GM12891 (cell line): Measurements from ENCODE around the gene ROR1.
A peak's percentile ranks its signal among the peaks of the same experiment; 100 is the strongest.

Source experiments
- DNase-seq: peaks from one replicate; pipeline ENCODE4 v3.0.0; 2011; ENCODE audit warnings: low spot score; ENCODE audit not compliant: insufficient read length
- FAIRE-seq: peaks from 2 replicates; lab custom pipeline; 2011; peaks lifted over from hg19 to GRCh38; lab: Jason Lieb, UNC
- PAX5 ChIP-seq: IDR thresholded peaks from 2 replicates; pipeline ENCODE4 v1.6.1; 2011; ENCODE audit warnings: low read length, moderate library complexity, mild to moderate bottlenecking; ENCODE audit not compliant: insufficient read depth, severe bottlenecking
- POLR2A ChIP-seq: IDR thresholded peaks from 2 replicates; pipeline ENCODE4 v1.6.1; 2011; ENCODE audit warnings: low read depth, low read length, control low read depth
- POLR2AphosphoS5 ChIP-seq: IDR thresholded peaks from 2 replicates; pipeline ENCODE4 v1.6.1; 2011; ENCODE audit warnings: low read depth, low read length, control low read depth
- POU2F2 ChIP-seq: IDR thresholded peaks from 2 replicates; pipeline ENCODE4 v1.6.1; 2011; ENCODE audit warnings: low read depth, mild to moderate bottlenecking, control low read depth, low read length, moderate library complexity
- SPI1 ChIP-seq: IDR thresholded peaks from 2 replicates; pipeline ENCODE4 v1.6.1; 2011; ENCODE audit warnings: low read depth, low read length, control low read depth
- TAF1 ChIP-seq: IDR thresholded peaks from 2 replicates; pipeline ENCODE4 v1.6.1; 2011; ENCODE audit warnings: low read depth, low read length, control low read depth

The ROR1 gene

DNA sequence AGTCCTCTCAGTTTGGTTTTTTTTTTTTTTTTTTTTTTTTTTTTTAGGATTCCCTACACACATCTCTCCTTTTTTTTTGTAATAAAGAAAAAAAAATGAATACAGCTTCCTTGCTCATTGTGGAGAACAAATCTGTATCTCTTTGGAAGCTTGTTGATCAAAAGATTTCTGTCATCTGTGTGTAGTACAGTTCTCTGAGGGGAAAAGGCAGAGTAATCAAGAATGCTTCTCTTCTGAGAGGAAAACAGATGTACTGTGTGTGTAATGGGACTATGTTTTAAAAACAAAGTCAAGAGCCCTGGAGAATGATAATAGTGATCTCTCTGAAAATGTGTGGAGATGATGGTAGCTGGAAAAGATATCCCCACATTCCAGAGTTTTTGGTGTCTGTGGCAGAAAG lies 16.5 kb upstream of the ROR1 start:
- no peak for FAIRE-seq
- DNase-seq, result no peak
- TF ChIP-seq SPI1 (no peak), PAX5 (no peak), TAF1 (no peak), POLR2A (no peak)

DNA sequence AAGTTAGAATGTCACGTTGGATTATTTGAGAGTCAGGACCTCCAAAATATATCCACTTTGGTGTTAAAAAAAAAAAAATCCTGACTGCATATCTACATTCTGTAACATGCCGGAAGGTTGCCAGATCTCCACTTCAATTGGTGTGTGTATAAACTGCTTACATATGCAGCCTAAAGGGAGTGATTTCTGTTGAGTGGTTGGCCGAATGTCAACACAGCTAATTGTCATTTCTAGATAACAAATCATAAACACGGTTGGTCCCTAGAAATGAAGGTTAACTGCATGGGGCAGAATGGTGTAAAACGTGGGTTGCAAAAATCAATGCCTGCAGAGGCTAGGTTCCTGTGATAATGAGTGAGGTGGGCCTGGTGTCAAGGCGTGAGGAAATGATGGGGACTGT lies 15.0 kb upstream of the ROR1 start:
- TF ChIP-seq PAX5 (no peak), TAF1 (no peak), POLR2A (no peak), POLR2AphosphoS5 (no peak), POU2F2 (no peak), SPI1 (no peak)
- FAIRE-seq (no peak), DNase-seq (no peak)

DNA sequence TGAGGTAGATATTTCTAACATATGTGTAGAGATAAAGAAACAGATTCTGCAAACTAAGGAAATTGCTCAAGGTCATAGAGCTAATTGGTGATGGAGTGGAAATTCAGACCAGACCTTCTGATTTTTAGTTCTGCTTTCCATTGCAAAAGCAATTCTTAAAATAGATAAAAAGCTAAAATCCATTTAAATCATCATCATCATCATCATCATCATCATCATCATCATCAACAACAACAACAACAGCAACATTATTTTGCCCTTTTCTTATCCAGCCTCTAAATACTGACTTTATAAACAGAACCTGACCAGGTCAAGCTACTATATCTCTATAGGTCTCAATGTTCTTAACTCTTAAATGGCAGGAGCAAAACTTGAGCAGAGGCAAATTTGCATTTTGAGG lies 14.0 kb upstream of the ROR1 start:
- TF ChIP-seq PAX5 (no peak), POLR2AphosphoS5 (no peak), POU2F2 (no peak), POLR2A (no peak), SPI1 (no peak), TAF1 (no peak)
- FAIRE-seq, result no peak
- no peak for DNase-seq

DNA sequence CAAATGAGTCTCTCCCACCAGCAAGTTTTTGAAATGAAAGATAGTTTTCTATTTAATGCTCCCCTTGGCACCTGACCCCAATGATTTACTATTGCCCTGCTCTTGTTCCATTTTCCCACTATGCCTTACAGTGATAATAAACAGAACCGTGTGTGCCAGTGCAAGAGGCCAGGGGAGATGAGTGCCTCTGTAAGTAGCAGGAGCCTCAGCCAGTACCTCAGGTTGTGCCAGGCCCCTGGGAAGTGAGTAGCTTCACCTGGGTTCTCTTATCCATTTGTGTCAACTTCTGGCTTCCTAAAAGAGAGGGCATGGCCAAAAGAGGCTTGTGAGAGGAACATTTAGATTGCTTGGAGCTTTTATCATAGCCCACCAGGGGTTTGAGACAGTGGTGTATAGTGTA lies 3.4 kb upstream of the ROR1 start:
- DNase-seq (no peak), FAIRE-seq (no peak)
- TF ChIP-seq POU2F2 (no peak), POLR2AphosphoS5 (no peak), SPI1 (no peak), POLR2A (no peak), PAX5 (no peak), TAF1 (no peak)

DNA sequence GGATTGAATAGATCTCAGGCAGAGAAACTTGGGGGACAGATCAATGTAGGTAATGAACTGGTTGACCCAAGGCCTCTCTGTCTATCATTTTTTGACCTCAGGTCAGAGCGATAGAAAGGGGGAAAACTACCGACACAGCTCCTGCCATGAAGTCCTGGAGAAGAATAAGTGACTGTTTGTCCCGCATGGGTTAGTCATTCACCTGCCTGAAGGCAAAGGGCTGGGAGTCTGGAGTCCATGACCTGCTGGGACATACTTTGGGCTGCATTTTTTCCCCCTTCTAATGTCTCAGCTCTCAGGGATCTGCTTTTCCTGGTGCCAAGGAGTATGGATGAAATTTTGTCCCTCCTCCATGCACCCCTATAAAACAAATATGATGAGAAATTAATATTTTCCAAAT lies 1.6 kb upstream of the ROR1 start:
- DNase-seq (no peak), FAIRE-seq (no peak)
- TF ChIP-seq POLR2A (no peak), POU2F2 (no peak)

DNA sequence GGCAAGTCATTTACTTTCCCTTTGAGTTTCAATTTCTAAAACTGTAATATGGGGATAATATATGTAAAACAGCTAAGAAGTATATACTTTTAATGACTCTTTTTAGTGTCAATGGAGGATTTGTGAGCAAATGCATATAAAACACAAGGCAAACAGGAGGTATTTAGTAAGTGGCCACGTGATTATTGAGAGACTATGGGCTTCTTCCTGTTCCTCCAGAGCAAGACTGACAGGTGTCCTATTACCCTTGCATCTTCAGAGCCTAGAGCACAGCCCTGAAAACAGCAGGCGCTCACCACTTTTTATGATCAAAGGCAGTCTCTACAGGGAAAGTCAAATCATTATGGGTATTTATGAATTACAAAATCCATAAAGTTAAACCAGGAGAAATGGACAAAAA lies 941 bp upstream of the ROR1 start:
- DNase-seq (no peak), FAIRE-seq (peak; percentile 23)
- TF ChIP-seq POLR2A (no peak), POLR2AphosphoS5 (no peak), SPI1 (no peak), PAX5 (no peak), POU2F2 (no peak)

GRCh38 chr1:63773496-63773814 lies 362 bp upstream of the ROR1 start:
- no peak for DNase-seq
- FAIRE-seq, result no peak
- TF ChIP-seq PAX5 (no peak), POLR2A (no peak), SPI1 (no peak)

DNA sequence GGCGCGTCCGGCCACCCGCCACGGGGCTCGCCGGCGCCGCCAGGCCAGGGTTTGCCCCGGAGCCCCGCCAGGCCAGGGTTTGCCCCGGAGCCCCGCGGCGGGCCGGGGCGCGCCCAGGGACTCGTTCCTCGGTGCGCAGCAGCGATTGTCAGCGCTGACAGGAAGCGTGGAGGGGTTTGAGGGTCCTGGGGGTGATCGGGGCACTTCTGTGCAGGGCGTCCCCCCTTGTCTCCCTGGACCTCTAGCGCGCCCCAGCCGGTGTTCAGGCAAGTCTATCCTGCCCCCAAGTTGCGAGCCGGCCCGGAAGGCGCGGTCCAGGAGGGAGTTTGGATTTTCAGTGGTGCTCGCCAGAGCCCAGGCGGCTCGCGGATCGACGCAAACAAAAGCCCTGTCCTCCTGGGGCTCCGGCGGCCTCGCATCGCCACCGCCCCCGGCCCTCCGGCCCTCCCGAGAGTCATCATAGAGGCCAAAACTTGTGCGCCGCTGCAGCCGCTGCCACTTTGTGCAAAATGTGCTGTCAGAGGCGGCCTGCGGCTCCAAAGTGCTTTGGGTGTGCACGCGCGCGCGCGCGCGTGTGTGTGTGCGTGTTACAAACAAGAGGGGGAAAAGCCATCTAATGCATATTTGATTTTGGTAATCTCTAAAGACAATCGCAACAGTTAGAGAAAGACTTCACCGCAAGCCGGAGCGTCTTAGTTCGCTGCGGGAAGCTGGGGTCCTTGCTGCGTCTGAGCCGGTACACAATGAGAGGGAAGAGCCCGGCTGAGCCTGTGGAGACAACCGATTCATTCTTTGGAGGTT lies 1.0 kb downstream of the ROR1 start:
- DNase-seq (peak; percentile 19), FAIRE-seq (peak; percentile 43)
- TF ChIP-seq POLR2AphosphoS5 (no peak), SPI1 (no peak), PAX5 (no peak), POLR2A (no peak), TAF1 (no peak), POU2F2 (no peak)

GRCh38 chr1:63775418-63776127 lies 1.8 kb downstream of the ROR1 start:
- DNase-seq (no peak), FAIRE-seq (no peak)
- TF ChIP-seq TAF1 (no peak), POU2F2 (no peak), SPI1 (no peak), PAX5 (no peak), POLR2A (no peak), POLR2AphosphoS5 (no peak)

DNA sequence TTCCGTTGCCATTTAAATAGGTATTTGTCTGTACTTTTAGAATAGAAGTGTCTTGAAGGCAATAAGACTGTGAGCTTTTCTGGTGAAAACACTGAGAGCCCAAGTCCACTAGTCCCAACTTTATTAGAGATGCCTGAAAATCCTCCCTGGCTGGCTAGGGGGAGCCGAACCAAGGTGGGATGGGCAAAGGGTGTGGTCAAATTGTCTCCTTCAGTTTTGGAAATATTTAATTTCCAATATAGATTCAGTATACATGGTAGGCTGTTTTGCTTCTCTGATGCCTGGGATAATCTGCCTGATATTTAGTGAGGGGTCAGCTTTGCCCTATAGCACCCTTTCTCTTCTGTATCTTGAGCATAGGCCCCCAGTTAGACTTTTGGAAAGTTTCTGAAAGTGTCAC lies 3.5 kb downstream of the ROR1 start:
- FAIRE-seq (no peak), DNase-seq (no peak)
- TF ChIP-seq POLR2A, result no peak
- no peak for TF ChIP-seq TAF1
- TF ChIP-seq SPI1, result no peak
- no peak for TF ChIP-seq PAX5
- TF ChIP-seq POLR2AphosphoS5, result no peak
- TF ChIP-seq POU2F2, result no peak
